SK-N-SH treated with all-trans-retinoic acid at 6 μM for 48 hours (cell line): ENCODE data around the gene MARS1.

Experiments used
- ATAC-seq: fragments of 200-7000 bp; cut with Tn5 transposase; 3 replicates; pipeline ENCODE4 v1.9.1; 2020; ENCODE audit warnings: mild to moderate bottlenecking, moderate library complexity
- ARNTL ChIP-seq: fragments of 450-650 bp; formaldehyde crosslinking; IDR thresholded peaks from 2 replicates; pipeline ENCODE4 v1.5.0; 2020; ENCODE audit warnings: low read depth, mild to moderate bottlenecking, moderate library complexity, borderline replicate concordance
- BACH2 ChIP-seq: fragments of 250-450 bp; sonication (Bioruptor Pico); IDR thresholded peaks from 2 replicates; pipeline ENCODE4 v1.9.0; 2021; ENCODE audit warnings: mild to moderate bottlenecking, borderline replicate concordance
- CSDC2 ChIP-seq: fragments of 250-450 bp; sonication (Bioruptor Pico); IDR thresholded peaks from 2 replicates; pipeline ENCODE4 v1.5.0; 2020; ENCODE audit warnings: mild to moderate bottlenecking, moderate library complexity
- CSRNP3 ChIP-seq: fragments of 250-450 bp; sonication (Bioruptor Pico); IDR thresholded peaks from 2 replicates; pipeline ENCODE4 v1.5.1; 2021; ENCODE audit warnings: mild to moderate bottlenecking, moderate library complexity
- ESRRG ChIP-seq: fragments of 250-450 bp; sonication (Bioruptor Pico); IDR thresholded peaks from 2 replicates; pipeline ENCODE4 v1.6.1; 2021; ENCODE audit warnings: mild to moderate bottlenecking
- GLIS3 ChIP-seq: fragments of 250-450 bp; sonication (Bioruptor Pico); IDR thresholded peaks from 2 replicates; pipeline ENCODE4 v1.5.0; 2020; ENCODE audit warnings: mild to moderate bottlenecking, moderate library complexity
- ISL1 ChIP-seq: fragments of 250-450 bp; sonication (Bioruptor Pico); IDR thresholded peaks from 2 replicates; pipeline ENCODE4 v2.1.2; 2022; ENCODE audit warnings: mild to moderate bottlenecking, moderate library complexity
- OSR1 ChIP-seq: fragments of 250-450 bp; sonication (Bioruptor Pico); IDR thresholded peaks from 2 replicates; pipeline ENCODE4 v1.8.0; 2022; ENCODE audit warnings: moderate library complexity, mild to moderate bottlenecking, inconsistent platforms
- PPARA ChIP-seq: fragments of 250-450 bp; sonication (Bioruptor Pico); IDR thresholded peaks from 2 replicates; pipeline ENCODE4 v1.5.0; 2020; ENCODE audit warnings: mild to moderate bottlenecking, borderline replicate concordance
- RARB ChIP-seq: fragments of 250-450 bp; sonication (Bioruptor Pico); IDR thresholded peaks from 2 replicates; pipeline ENCODE4 v1.8.0; 2021; ENCODE audit warnings: mild to moderate bottlenecking, moderate library complexity
- SNAI2 ChIP-seq: fragments of 250-450 bp; sonication (Bioruptor Pico); IDR thresholded peaks from 2 replicates; pipeline ENCODE4 v1.5.0; 2020; ENCODE audit warnings: mild to moderate bottlenecking, moderate library complexity
- TCF4 ChIP-seq: fragments of 250-450 bp; sonication (Bioruptor Pico); IDR thresholded peaks from 2 replicates; pipeline ENCODE4 v1.8.0; 2021; ENCODE audit warnings: mild to moderate bottlenecking, moderate library complexity, borderline replicate concordance
- ZC3H10 ChIP-seq: fragments of 250-450 bp; sonication (Bioruptor Pico); IDR thresholded peaks from 2 replicates; pipeline ENCODE4 v1.5.1; 2021; ENCODE audit warnings: mild to moderate bottlenecking, moderate library complexity
- ZFP3 ChIP-seq: fragments of 250-450 bp; sonication (Bioruptor Pico); IDR thresholded peaks from 2 replicates; pipeline ENCODE4 v1.5.0; 2020; ENCODE audit warnings: mild to moderate bottlenecking, moderate library complexity
- ZFP30 ChIP-seq: fragments of 450-650 bp; formaldehyde crosslinking; IDR thresholded peaks from 2 replicates; pipeline ENCODE4 v1.5.0; 2022; ENCODE audit warnings: mild to moderate bottlenecking, moderate library complexity
- ZNF70 ChIP-seq: fragments of 450-650 bp; formaldehyde crosslinking; IDR thresholded peaks from 2 replicates; pipeline ENCODE4 v1.5.0; 2020; ENCODE audit warnings: mild to moderate bottlenecking, moderate library complexity
- ZNF8 ChIP-seq: fragments of 450-650 bp; formaldehyde crosslinking; IDR thresholded peaks from 2 replicates; pipeline ENCODE4 v1.5.0; 2020; ENCODE audit warnings: mild to moderate bottlenecking, moderate library complexity
- TF ChIP-seq, protein P1 (sequence below): fragments of 250-450 bp; sonication (Bioruptor Pico); IDR thresholded peaks from 2 replicates; pipeline ENCODE4 v1.8.0; 2020; ENCODE audit warnings: mild to moderate bottlenecking, moderate library complexity, borderline replicate concordance
- TF ChIP-seq, protein P2 (sequence below): fragments of 250-450 bp; sonication (Bioruptor Pico); IDR thresholded peaks from 2 replicates; pipeline ENCODE4 v1.5.0; 2020; ENCODE audit warnings: mild to moderate bottlenecking, moderate library complexity
- TF ChIP-seq, protein P3 (sequence below): fragments of 250-450 bp; sonication (Bioruptor Pico); IDR thresholded peaks from 2 replicates; pipeline ENCODE4 v1.5.1; 2020; ENCODE audit warnings: low read depth, mild to moderate bottlenecking, moderate library complexity
- TF ChIP-seq, protein P4 (sequence below): fragments of 250-450 bp; sonication (Bioruptor Pico); IDR thresholded peaks from 2 replicates; pipeline ENCODE4 v1.8.0; 2021; ENCODE audit warnings: low read depth, mild to moderate bottlenecking, moderate library complexity, borderline replicate concordance

MARS1 gene

GRCh38 chr12:57485695-57486094, 2.2 kb upstream of the MARS1 start:
- ATAC-seq, result no peak
- no peak for TF ChIP-seq TCF4 (CRISPR knock-in tag)
- no peak for TF ChIP-seq RARB (CRISPR knock-in tag)
- TF ChIP-seq ESRRG, result no peak
- no peak for TF ChIP-seq ZFP3 (CRISPR knock-in tag)

DNA sequence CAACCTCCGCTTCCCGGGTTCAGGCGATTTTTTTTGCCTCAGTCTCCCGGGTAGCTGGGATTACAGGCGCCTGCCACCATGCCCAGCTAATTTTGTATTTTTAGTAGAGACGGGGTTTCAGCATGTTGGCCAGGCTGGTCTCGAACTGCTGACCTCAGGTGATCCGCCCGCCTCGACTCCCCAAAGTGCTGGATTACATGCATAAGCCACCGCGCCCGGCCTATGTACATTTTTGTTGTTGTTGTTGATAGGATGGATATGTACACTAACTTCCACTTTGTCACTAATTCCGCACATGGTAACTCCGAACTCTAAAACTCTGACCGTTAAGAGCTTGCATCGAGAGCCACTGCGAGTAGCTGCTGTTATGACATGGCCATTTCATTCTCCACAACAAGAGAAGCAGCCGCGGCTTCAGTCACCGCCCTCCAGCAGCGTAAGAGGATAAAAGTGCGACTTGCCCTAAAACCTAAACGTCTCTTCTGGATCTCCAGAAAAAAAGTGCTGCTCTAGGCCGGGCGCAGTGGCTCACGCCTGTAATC, 742 bp upstream of the MARS1 start:
- TF ChIP-seq ZNF8 (CRISPR knock-in tag), result no peak
- TF ChIP-seq OSR1 (CRISPR knock-in tag), result no peak
- no peak for TF ChIP-seq ESRRG
- TF ChIP-seq ZC3H10, result no peak
- TF ChIP-seq, protein P1, sequence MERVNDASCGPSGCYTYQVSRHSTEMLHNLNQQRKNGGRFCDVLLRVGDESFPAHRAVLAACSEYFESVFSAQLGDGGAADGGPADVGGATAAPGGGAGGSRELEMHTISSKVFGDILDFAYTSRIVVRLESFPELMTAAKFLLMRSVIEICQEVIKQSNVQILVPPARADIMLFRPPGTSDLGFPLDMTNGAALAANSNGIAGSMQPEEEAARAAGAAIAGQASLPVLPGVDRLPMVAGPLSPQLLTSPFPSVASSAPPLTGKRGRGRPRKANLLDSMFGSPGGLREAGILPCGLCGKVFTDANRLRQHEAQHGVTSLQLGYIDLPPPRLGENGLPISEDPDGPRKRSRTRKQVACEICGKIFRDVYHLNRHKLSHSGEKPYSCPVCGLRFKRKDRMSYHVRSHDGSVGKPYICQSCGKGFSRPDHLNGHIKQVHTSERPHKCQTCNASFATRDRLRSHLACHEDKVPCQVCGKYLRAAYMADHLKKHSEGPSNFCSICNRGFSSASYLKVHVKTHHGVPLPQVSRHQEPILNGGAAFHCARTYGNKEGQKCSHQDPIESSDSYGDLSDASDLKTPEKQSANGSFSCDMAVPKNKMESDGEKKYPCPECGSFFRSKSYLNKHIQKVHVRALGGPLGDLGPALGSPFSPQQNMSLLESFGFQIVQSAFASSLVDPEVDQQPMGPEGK (CRISPR knock-in tag), result no peak
- no peak for TF ChIP-seq ARNTL
- TF ChIP-seq PPARA (CRISPR knock-in tag), result no peak
- no peak for TF ChIP-seq GLIS3
- TF ChIP-seq, protein P2, sequence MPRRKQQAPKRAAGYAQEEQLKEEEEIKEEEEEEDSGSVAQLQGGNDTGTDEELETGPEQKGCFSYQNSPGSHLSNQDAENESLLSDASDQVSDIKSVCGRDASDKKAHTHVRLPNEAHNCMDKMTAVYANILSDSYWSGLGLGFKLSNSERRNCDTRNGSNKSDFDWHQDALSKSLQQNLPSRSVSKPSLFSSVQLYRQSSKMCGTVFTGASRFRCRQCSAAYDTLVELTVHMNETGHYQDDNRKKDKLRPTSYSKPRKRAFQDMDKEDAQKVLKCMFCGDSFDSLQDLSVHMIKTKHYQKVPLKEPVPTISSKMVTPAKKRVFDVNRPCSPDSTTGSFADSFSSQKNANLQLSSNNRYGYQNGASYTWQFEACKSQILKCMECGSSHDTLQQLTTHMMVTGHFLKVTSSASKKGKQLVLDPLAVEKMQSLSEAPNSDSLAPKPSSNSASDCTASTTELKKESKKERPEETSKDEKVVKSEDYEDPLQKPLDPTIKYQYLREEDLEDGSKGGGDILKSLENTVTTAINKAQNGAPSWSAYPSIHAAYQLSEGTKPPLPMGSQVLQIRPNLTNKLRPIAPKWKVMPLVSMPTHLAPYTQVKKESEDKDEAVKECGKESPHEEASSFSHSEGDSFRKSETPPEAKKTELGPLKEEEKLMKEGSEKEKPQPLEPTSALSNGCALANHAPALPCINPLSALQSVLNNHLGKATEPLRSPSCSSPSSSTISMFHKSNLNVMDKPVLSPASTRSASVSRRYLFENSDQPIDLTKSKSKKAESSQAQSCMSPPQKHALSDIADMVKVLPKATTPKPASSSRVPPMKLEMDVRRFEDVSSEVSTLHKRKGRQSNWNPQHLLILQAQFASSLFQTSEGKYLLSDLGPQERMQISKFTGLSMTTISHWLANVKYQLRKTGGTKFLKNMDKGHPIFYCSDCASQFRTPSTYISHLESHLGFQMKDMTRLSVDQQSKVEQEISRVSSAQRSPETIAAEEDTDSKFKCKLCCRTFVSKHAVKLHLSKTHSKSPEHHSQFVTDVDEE (CRISPR knock-in tag), result no peak
- no peak for TF ChIP-seq ISL1 (CRISPR knock-in tag)
- no peak for TF ChIP-seq ZFP3 (CRISPR knock-in tag)
- TF ChIP-seq, protein P3, sequence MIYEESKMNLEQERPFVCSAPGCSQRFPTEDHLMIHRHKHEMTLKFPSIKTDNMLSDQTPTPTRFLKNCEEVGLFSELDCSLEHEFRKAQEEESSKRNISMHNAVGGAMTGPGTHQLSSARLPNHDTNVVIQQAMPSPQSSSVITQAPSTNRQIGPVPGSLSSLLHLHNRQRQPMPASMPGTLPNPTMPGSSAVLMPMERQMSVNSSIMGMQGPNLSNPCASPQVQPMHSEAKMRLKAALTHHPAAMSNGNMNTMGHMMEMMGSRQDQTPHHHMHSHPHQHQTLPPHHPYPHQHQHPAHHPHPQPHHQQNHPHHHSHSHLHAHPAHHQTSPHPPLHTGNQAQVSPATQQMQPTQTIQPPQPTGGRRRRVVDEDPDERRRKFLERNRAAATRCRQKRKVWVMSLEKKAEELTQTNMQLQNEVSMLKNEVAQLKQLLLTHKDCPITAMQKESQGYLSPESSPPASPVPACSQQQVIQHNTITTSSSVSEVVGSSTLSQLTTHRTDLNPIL, result no peak
- no peak for TF ChIP-seq RARB (CRISPR knock-in tag)
- TF ChIP-seq TCF4 (CRISPR knock-in tag), result no peak
- no peak for TF ChIP-seq BACH2 (CRISPR knock-in tag)
- TF ChIP-seq ZNF70 (CRISPR knock-in tag), result no peak
- no peak for TF ChIP-seq SNAI2 (CRISPR knock-in tag)
- no peak for TF ChIP-seq ZFP30
- TF ChIP-seq, all 23 proteins: peak for 0
- no peak for ATAC-seq

- ATAC-seq, result peak; percentile 18
- TF ChIP-seq ZNF70 (CRISPR knock-in tag), result no peak
- TF ChIP-seq, protein P1 (CRISPR knock-in tag), result no peak
- TF ChIP-seq, all 23 proteins: peak for 0
These were observed 711 bp downstream of the MARS1 start for GRCh38 chr12:57488402-57489156.

DNA sequence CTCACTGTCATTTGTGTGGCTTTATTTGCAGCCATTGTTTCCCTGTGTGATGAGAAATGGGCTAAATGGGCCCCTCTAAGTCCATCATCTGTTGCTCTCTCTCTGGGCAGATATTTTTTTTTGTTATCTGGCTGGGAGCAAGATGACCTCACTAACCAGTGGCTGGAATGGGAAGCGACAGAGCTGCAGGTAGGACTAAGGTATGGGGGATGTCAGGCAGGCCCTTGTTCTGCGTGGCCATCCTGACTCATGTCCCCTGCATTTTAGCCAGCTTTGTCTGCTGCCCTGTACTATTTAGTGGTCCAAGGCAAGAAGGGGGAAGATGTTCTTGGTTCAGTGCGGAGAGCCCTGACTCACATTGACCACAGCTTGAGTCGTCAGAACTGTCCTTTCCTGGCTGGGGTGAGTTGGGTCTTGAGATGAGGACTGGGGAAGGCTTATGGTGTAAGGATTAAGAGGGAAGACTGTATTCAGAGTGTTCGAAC, 1.3 kb downstream of the MARS1 start:
- TF ChIP-seq ZC3H10, result no peak
- no peak for TF ChIP-seq OSR1 (CRISPR knock-in tag)
- no peak for TF ChIP-seq CSRNP3 (CRISPR knock-in tag)
- no peak for TF ChIP-seq SNAI2 (CRISPR knock-in tag)
- no peak for TF ChIP-seq ZNF70 (CRISPR knock-in tag)
- TF ChIP-seq ZNF8 (CRISPR knock-in tag), result no peak
- TF ChIP-seq ESRRG, result no peak
- TF ChIP-seq ZFP3 (CRISPR knock-in tag), result no peak
- TF ChIP-seq, protein P4, sequence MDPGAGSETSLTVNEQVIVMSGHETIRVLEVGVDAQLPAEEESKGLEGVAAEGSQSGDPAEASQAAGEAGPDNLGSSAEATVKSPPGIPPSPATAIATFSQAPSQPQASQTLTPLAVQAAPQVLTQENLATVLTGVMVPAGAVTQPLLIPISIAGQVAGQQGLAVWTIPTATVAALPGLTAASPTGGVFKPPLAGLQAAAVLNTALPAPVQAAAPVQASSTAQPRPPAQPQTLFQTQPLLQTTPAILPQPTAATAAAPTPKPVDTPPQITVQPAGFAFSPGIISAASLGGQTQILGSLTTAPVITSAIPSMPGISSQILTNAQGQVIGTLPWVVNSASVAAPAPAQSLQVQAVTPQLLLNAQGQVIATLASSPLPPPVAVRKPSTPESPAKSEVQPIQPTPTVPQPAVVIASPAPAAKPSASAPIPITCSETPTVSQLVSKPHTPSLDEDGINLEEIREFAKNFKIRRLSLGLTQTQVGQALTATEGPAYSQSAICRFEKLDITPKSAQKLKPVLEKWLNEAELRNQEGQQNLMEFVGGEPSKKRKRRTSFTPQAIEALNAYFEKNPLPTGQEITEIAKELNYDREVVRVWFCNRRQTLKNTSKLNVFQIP, result no peak
- no peak for TF ChIP-seq CSDC2

More for the DNA sequence above, 1.3 kb downstream of the MARS1 start:
- ATAC-seq, result no peak
